Esophagus squamous epithelium (tissue), 5 donors: Measurements from ENCODE around the gene AIF1L. TPM values are rescaled to one million over a fixed set of nuclear protein-coding genes. Genes with fewer than 3 reads are reported as not detected.

Source experiments
- DNase-seq: peaks from one replicate; lab custom pipeline; 2025; lab: John Stamatoyannopoulos, UW
- H3K27ac ChIP-seq, 4 donors: fragments of 200-600 bp; sonication (generic); one replicate each; pipeline ENCODE4 v1.5.1; 2016 to 2019; ENCODE audit warnings: mild to moderate bottlenecking in 1 of 4
- H3K27me3 ChIP-seq, 4 donors: fragments of 200-600 bp; sonication (generic); 1 replicate in 3 of 4; 2 replicates in 1 of 4; pipeline versions ENCODE4 v1.5.1 to v1.6.0; 2017 to 2021; ENCODE audit warnings: antibody characterized with exemption in 1 of 4
- H3K36me3 ChIP-seq, 3 donors: fragments of 200-600 bp; sonication (generic); one replicate each; pipeline ENCODE4 v1.5.1; 2016 to 2019
- H3K4me1 ChIP-seq, 3 donors: fragments of 200-600 bp; sonication (generic); one replicate each; pipeline ENCODE4 v1.5.1; 2017 to 2019
- H3K4me3 ChIP-seq, 4 donors: fragments of 200-600 bp; sonication (generic); 1 replicate in 3 of 4; 2 replicates in 1 of 4; pipeline ENCODE4 v1.5.1; 2016 to 2019; ENCODE audit warnings: mild to moderate bottlenecking in 2 of 4, moderate library complexity in 1 of 4
- H3K9me3 ChIP-seq, 3 donors: fragments of 200-600 bp; sonication (generic); one replicate each; pipeline ENCODE4 v1.5.1; 2016 to 2019
- POLR2A ChIP-seq, 4 donors: fragments of 450-650 bp; IDR thresholded peaks; one replicate each; pipeline ENCODE4 v1.6.1; 2017; ENCODE audit warnings: antibody characterized with exemption in 4 of 4, mild to moderate bottlenecking in 4 of 4, moderate library complexity in 3 of 4
- WGBS, 2 donors: methylation state at CpG; one replicate each; pipeline ENCODE4 v1.1.5; 2018; 5-methylcytosine and 5-hydroxymethylcytosine counted together
- intact Hi-C: fragments of 100-400 bp; cut with DNase I; formaldehyde crosslinking; loops from one replicate; pipeline ENCODE4 v1.15.0; 2022
- total RNA-seq, 4 donors: library from RNA; depleted of rRNA; stranded (reverse); fragments of >200 nt; gene quantifications; one replicate each; pipeline ENCODE4 v1.1.0, GENCODE V29; 2016
- TF ChIP-seq, protein P1 (sequence below), 6 experiments: fragments of 450-650 bp in 4 of 6; fragments of 200-600 bp in 2 of 6; sonication (generic) in 2 of 6; IDR thresholded peaks; one replicate each; pipeline ENCODE4 v1.5.1; 2016 to 2019; ENCODE audit warnings: antibody characterized with exemption in 6 of 6, mild to moderate bottlenecking in 4 of 6, moderate library complexity in 4 of 6
- donor health status: DM: yes; HTN: yes; CAD: no.

Gene AIF1L
- total RNA-seq, 4 donors from 2014 or later = 30.4 to 71.6 (median 38.3) TPM

DNA sequence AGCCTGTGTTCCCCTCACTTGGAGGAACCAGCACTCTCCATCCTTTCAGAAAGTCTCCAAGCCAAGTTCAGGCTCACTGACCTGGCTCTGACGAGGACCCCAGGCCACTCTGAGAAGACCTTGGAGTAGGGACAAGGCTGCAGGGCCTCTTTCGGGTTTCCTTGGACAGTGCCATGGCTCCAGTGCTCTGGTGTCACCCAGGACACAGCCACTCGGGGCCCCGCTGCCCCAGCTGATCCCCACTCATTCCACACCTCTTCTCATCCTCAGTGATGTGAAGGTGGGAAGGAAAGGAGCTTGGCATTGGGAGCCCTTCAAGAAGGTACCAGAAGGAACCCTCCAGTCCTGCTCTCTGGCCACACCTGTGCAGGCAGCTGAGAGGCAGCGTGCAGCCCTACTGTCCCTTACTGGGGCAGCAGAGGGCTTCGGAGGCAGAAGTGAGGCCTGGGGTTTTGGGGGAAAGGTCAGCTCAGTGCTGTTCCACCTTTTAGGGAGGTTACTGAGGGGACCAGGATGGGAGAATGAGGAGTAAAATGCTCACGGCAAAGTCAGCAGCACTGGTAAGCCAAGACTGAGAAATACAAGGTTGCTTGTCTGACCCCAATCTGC is 24.4 kb downstream of the AIF1L start:
- TF ChIP-seq, protein P1, sequence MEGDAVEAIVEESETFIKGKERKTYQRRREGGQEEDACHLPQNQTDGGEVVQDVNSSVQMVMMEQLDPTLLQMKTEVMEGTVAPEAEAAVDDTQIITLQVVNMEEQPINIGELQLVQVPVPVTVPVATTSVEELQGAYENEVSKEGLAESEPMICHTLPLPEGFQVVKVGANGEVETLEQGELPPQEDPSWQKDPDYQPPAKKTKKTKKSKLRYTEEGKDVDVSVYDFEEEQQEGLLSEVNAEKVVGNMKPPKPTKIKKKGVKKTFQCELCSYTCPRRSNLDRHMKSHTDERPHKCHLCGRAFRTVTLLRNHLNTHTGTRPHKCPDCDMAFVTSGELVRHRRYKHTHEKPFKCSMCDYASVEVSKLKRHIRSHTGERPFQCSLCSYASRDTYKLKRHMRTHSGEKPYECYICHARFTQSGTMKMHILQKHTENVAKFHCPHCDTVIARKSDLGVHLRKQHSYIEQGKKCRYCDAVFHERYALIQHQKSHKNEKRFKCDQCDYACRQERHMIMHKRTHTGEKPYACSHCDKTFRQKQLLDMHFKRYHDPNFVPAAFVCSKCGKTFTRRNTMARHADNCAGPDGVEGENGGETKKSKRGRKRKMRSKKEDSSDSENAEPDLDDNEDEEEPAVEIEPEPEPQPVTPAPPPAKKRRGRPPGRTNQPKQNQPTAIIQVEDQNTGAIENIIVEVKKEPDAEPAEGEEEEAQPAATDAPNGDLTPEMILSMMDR (IDR thresholded peaks at IDR 0.05) = no peak
- TF ChIP-seq POLR2A (IDR thresholded peaks at IDR 0.05) = no peak
- no peaks in the 10 kb centered on the region for H3K9me3 ChIP-seq
- no peak overlapping the region for H3K4me3 ChIP-seq
- intact Hi-C loops = no loop called here
- DNase-seq = no peak
- no peaks in the 10 kb centered on the region for H3K27me3 ChIP-seq
- H3K36me3 ChIP-seq = peaks cover 0 to 21% (median 0%) of the 10 kb centered on the region in 3 donors
- no peak overlapping the region for H3K27ac ChIP-seq
- 97 to 100% methylated on average over 1 to 3 of the region's 7 CpGs for WGBS, 2 donors
- peaks cover 5 to 13% (median 7%) of the 10 kb centered on the region in 3 donors for H3K4me1 ChIP-seq

DNA sequence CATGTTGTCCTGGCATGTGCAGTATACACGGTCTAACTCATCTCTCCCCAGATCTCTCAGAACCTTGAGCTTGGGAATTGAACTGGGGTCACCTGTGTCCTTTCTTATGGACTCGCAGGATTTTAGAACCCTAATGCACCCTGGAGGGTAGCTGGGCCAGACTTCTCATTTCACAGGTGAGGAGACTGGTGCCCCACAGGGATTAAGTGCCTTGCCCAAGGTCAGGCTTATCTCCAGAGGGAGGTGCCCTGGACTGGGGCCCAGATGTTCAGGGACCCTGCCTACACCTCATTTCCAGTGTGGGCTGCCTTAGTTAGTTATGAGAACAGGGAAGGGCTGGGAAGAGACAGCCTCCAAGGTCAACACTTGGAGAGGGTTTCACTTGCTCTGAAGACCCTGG is 25.0 kb downstream of the AIF1L start:
- Histone ChIP-seq H3K9me3 (no peaks in the 10 kb centered on the region), H3K4me1 (peaks cover 8 to 19% (median 11%) of the 10 kb centered on the region in 3 donors), H3K27ac (no peak overlapping the region), H3K36me3 (peaks cover 0 to 21% (median 0%) of the 10 kb centered on the region in 3 donors), H3K4me3 (no peak overlapping the region), H3K27me3 (no peaks in the 10 kb centered on the region)
- no peak for DNase-seq
- 88% methylated on average over 2 of the region's 2 CpGs; no CpG with 5 or more reads in 1 of the 2 donors for WGBS, 2 donors
- intact Hi-C loops = no loop called here
- no peak for TF ChIP-seq POLR2A (IDR thresholded peaks at IDR 0.05)
- TF ChIP-seq, protein P1 (IDR thresholded peaks at IDR 0.05) = no peak

DNA sequence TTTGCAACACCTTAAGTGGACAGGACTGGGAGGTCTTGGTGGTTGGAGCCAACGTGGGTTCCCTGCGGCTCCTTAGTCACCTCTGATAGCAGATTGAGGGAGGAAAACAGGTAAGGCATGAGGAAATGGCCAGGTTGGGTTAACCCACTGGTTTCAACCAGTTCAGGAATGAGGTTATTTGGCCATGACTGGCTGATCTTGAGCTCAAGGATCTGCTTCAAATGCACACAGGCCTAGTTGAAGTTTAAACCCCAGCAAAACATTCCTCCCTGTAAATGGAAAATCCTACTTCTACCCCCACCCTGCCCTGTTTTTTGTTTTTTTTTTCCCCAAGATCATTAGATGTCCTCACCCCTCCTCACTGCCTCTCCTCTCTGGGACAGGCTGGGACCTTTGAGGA is 25.8 kb downstream of the AIF1L start:
- no peak for DNase-seq
- Histone ChIP-seq H3K27me3 (no peaks in the 10 kb centered on the region), H3K9me3 (no peaks in the 10 kb centered on the region), H3K27ac (no peak overlapping the region), H3K4me3 (no peak overlapping the region), H3K4me1 (peaks cover 13 to 27% (median 15%) of the 10 kb centered on the region in 3 donors), H3K36me3 (peaks cover 0 to 21% (median 0%) of the 10 kb centered on the region in 3 donors)
- TF ChIP-seq, protein P1 (IDR thresholded peaks at IDR 0.05) = no peak
- no peak for TF ChIP-seq POLR2A (IDR thresholded peaks at IDR 0.05)
- intact Hi-C loops = no loop called here
- 82 to 93% methylated on average over 2 of the region's 2 CpGs for WGBS, 2 donors

DNA sequence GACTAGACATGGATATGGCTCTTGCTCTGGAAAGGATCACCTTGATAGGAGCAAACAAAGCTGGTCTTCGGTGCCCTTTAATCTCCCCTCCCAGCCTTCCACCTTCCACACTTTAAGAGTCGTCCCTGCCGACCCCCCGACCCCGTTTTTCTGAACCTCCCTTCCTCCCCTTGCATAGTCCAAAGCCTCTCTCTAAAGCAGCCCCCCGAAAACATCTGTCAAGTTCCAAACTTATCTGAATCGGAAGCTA is 28.6 kb downstream of the AIF1L start:
- Histone ChIP-seq H3K9me3 (no peaks in the 10 kb centered on the region), H3K36me3 (peaks cover 0 to 44% (median 21%) of the 10 kb centered on the region in 3 donors), H3K27me3 (no peaks in the 10 kb centered on the region), H3K27ac (peak overlapping the region; percentile 89 to 92 (median 90)), H3K4me3 (peak overlapping the region; percentile 89 to 93 (median 92)), H3K4me1 (peaks cover 13 to 23% (median 15%) of the 10 kb centered on the region in 3 donors)
- intact Hi-C loops = no loop called here
- TF ChIP-seq POLR2A (IDR thresholded peaks at IDR 0.05) = no peak
- TF ChIP-seq, protein P1 (IDR thresholded peaks at IDR 0.05) = no peak
- 0% methylated on average over 6 to 7 of the region's 7 CpGs for WGBS, 2 donors
- DNase-seq = no peak

DNA sequence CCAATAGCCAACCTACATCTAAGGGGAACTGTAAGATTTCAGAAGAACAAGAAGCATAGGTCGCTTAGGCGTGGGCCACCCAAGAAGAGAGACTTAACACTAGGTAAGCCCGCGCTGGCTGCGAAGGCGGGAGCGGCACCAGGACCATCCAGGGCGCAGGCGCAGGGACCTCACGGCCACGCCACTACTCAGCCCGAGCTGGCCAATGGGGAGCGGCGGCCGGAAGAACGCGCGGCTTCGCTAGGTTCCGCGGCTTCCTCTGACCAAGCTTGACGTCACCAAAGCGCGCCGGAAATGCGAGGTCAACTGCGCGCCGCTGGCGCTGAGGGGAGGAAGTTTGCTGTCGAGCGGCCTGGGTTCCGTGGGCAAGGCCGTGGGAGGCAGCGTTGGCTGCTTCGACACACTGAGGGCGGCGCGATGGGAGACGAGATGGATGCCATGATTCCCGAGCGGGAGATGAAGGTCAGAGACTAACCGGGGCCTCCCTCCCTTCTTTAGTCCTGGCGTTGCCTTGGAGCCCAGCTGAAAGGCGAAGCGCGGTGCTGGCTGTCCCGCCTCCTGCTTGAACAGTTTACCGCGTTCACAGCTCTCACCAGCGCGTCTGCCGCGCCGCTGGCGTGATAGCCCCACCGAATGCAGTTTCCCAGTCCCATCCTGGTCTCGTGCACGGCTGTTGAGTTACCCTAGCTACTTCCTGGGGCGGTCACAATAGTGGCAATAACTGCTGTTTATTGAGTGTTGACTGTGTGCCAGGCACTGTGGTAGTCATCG is 29.1 kb downstream of the AIF1L start, which contains the start of gene NUP214:
TSS of gene NUP214 (plus strand) at position 299 of the 771 bp plus-strand sequence. CDS start at position 418, 119 bp downstream.
- H3K4me1 ChIP-seq = peaks cover 13 to 23% (median 15%) of the 10 kb centered on the region in 3 donors
- intact Hi-C loops = no loop called here
- DNase-seq = peak; percentile 93
- H3K36me3 ChIP-seq = peaks cover 0 to 44% (median 26%) of the 10 kb centered on the region in 3 donors
- WGBS, 2 donors = 3% methylated on average over 23 of the region's 61 CpGs; no CpG with 5 or more reads in 1 of the 2 donors
- TF ChIP-seq POLR2A (IDR thresholded peaks at IDR 0.05) = peak in 3 of 4 donors; percentile 81 to 91 (median 83)
- TF ChIP-seq, protein P1 (IDR thresholded peaks at IDR 0.05) = peak in 1 of 6 experiments; percentile 26
- no peaks in the 10 kb centered on the region for H3K27me3 ChIP-seq
- H3K9me3 ChIP-seq = no peaks in the 10 kb centered on the region
- H3K4me3 ChIP-seq = peak within 1 kb of the TSS; percentile 89 to 93 (median 92)
- H3K27ac ChIP-seq = peak within 1 kb of the TSS; percentile 89 to 92 (median 90)
